Osteoblast (primary cell): Measurements from ENCODE around the gene CNTROB. TPM values are rescaled to one million over a fixed set of nuclear protein-coding genes. Genes with fewer than 3 reads are reported as not detected.

ENCODE experiments used
- DNase-seq: peaks from one replicate; pipeline ENCODE4 v3.0.0; 2011; ENCODE audit warnings: low spot score, mixed read lengths; ENCODE audit not compliant: insufficient read length; ENCODE audit errors: missing footprints
- H2AFZ ChIP-seq: 2 replicates; pipeline ENCODE4 v1.6.0; 2011; ENCODE audit warnings: mild to moderate bottlenecking, low read length
- H3K27ac ChIP-seq: 2 replicates; pipeline ENCODE4 v1.5.1; 2011; ENCODE audit warnings: mild to moderate bottlenecking, low read depth, low read length, moderate library complexity
- H3K27me3 ChIP-seq: 2 replicates; pipeline ENCODE4 v1.6.0; 2012; ENCODE audit warnings: mild to moderate bottlenecking, control low read depth, inconsistent platforms, low read length, moderate library complexity; ENCODE audit not compliant: insufficient read depth
- H3K36me3 ChIP-seq: 2 replicates; pipeline ENCODE4 v1.5.1; 2011; ENCODE audit warnings: mild to moderate bottlenecking, low read length, control low read depth, moderate library complexity; ENCODE audit not compliant: insufficient read depth
- H3K4me1 ChIP-seq: 2 replicates; pipeline ENCODE4 v1.5.1; 2011; ENCODE audit warnings: mild to moderate bottlenecking, low read length, control low read depth, moderate library complexity; ENCODE audit not compliant: insufficient read depth
- H3K4me2 ChIP-seq: 2 replicates; pipeline ENCODE4 v1.6.0; 2011; ENCODE audit warnings: mild to moderate bottlenecking, low read length; ENCODE audit not compliant: insufficient read depth
- H3K4me3 ChIP-seq: fragments of 200-600 bp; sonication (generic); 3 replicates; pipeline ENCODE4 v1.5.1; 2012; ENCODE audit warnings: mild to moderate bottlenecking, low read length, inconsistent platforms; ENCODE audit not compliant: insufficient read depth
- H3K79me2 ChIP-seq: 2 replicates; pipeline ENCODE4 v1.6.0; 2012; ENCODE audit warnings: mild to moderate bottlenecking, low read length, control low read depth, inconsistent platforms; ENCODE audit not compliant: insufficient read depth
- H3K9me3 ChIP-seq: 2 replicates; pipeline ENCODE4 v1.5.1; 2011; ENCODE audit warnings: low read depth, low read length, control low read depth
- H4K20me1 ChIP-seq: 2 replicates; pipeline ENCODE4 v1.6.0; 2012; ENCODE audit warnings: mild to moderate bottlenecking, low read length, control low read depth; ENCODE audit not compliant: insufficient read depth
- CTCF ChIP-seq: IDR thresholded peaks from 2 replicates; pipeline ENCODE4 v1.5.1; 2011; ENCODE audit warnings: mild to moderate bottlenecking, low read depth, low read length, moderate library complexity; ENCODE audit errors: extremely low read depth
- total RNA-seq: library from RNA; depleted of rRNA; stranded (reverse); fragments of >200 nt; gene quantifications from 2 replicates; pipeline ENCODE4 v1.2.3, GENCODE V29; 2012

CNTROB gene
- total RNA-seq, 1 donor, result 20.6 TPM

DNA sequence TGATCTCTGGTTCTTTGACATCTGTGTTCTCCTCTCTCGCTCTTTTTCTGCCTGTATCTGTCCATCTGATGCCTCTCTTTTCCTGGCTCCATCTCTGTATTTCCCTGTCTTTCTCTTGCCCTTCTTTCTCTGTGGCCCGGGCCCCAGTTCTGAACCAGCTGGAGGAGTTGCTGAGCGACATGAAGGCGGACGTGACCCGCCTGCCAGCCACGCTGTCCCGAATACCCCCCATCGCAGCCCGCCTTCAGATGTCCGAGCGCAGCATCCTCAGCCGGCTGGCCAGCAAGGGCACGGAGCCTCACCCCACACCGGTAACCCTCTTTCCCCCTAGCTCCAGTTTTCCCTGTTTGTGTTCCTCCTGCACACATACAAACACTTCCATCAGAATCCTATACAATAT, 21.7 kb upstream of the CNTROB start:
- H3K27me3 ChIP-seq, result no peaks in the 10 kb centered on the region
- H3K9me3 ChIP-seq, result no peaks in the 10 kb centered on the region
- peaks cover 9% of the 10 kb centered on the region for H3K4me1 ChIP-seq
- H3K36me3 ChIP-seq, result peaks cover 78% of the 10 kb centered on the region
- H3K27ac ChIP-seq, result no peak overlapping the region
- no peak for TF ChIP-seq CTCF
- H4K20me1 ChIP-seq, result no peaks in the 10 kb centered on the region
- H3K79me2 ChIP-seq, result no peaks in the 10 kb centered on the region
- H2AFZ ChIP-seq, result no peak overlapping the region
- DNase-seq, result no peak
- no peak overlapping the region for H3K4me3 ChIP-seq
- H3K4me2 ChIP-seq, result no peak overlapping the region

DNA sequence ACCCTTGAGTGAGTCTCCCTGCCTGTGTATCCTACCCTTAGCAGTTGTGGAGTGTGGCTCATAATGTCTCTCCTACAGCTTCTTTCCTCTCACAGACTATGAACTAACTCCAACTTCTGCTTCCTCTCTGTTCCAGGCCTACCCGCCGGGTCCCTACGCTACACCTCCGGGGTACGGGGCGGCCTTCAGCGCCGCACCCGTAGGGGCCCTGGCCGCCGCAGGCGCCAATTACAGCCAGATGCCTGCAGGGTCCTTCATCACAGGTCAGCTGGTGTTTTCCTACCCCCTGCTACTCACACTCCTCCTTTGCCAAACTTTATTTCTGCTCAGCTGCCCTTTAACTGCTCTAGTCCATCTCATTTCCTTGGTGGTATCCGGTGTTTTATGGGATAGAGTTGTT, 21.3 kb upstream of the CNTROB start:
- H3K36me3 ChIP-seq, result peaks cover 73% of the 10 kb centered on the region
- H3K4me2 ChIP-seq, result no peak overlapping the region

GRCh38 chr17:7911116-7911515, 20.9 kb upstream of the CNTROB start:
- Histone ChIP-seq H3K27me3 (no peaks in the 10 kb centered on the region), H3K4me2 (no peak overlapping the region), H4K20me1 (no peaks in the 10 kb centered on the region), H2AFZ (no peak overlapping the region), H3K4me1 (peaks cover 13% of the 10 kb centered on the region), H3K79me2 (no peaks in the 10 kb centered on the region), H3K36me3 (peaks cover 69% of the 10 kb centered on the region), H3K4me3 (no peak overlapping the region), H3K9me3 (no peaks in the 10 kb centered on the region), H3K27ac (no peak overlapping the region)
- no peak for TF ChIP-seq CTCF
- peak; percentile 81 for DNase-seq

More for the DNA sequence above, 21.3 kb upstream of the CNTROB start:
- DNase-seq, result no peak
- H3K79me2 ChIP-seq, result no peaks in the 10 kb centered on the region
- no peak for TF ChIP-seq CTCF
- peaks cover 11% of the 10 kb centered on the region for H3K4me1 ChIP-seq
- no peak overlapping the region for H2AFZ ChIP-seq
- H3K4me3 ChIP-seq, result no peak overlapping the region
- H4K20me1 ChIP-seq, result no peaks in the 10 kb centered on the region
- no peaks in the 10 kb centered on the region for H3K27me3 ChIP-seq
- H3K9me3 ChIP-seq, result no peaks in the 10 kb centered on the region
- H3K27ac ChIP-seq, result no peak overlapping the region

- no peak overlapping the region for H3K4me2 ChIP-seq
- H3K4me3 ChIP-seq, result no peak overlapping the region
- H3K79me2 ChIP-seq, result no peaks in the 10 kb centered on the region
- H3K27ac ChIP-seq, result no peak overlapping the region
- peak; percentile 91 for DNase-seq
- peaks cover 50% of the 10 kb centered on the region for H3K36me3 ChIP-seq
- H2AFZ ChIP-seq, result no peak overlapping the region
- H3K27me3 ChIP-seq, result no peaks in the 10 kb centered on the region
- peak; percentile 82 for TF ChIP-seq CTCF
- no peaks in the 10 kb centered on the region for H3K9me3 ChIP-seq
- no peaks in the 10 kb centered on the region for H4K20me1 ChIP-seq
- peaks cover 24% of the 10 kb centered on the region for H3K4me1 ChIP-seq
Observed at GRCh38 chr17:7912927-7913524, 19.0 kb upstream of the CNTROB start.
